ENCODE data around the gene DGKQ. TPM values are rescaled to one million over a fixed set of nuclear protein-coding genes. Genes with fewer than 3 reads are reported as not detected.

DGKQ gene
- total RNA-seq, 1 donor: 11.2 TPM

GRCh38 chr4:1009542-1010394 is 36.4 kb upstream of the DGKQ start:
- peak overlapping the region; percentile 71 for H3K4me3 ChIP-seq (ENCODE audit: low read depth, low read length)
- DNase-seq (ENCODE audit: low read depth): peak; percentile 53
- TF ChIP-seq CTCF (IDR thresholded peaks at IDR 0.05; ENCODE audit: insufficient read depth, low read depth, low read length): no peak

DNA sequence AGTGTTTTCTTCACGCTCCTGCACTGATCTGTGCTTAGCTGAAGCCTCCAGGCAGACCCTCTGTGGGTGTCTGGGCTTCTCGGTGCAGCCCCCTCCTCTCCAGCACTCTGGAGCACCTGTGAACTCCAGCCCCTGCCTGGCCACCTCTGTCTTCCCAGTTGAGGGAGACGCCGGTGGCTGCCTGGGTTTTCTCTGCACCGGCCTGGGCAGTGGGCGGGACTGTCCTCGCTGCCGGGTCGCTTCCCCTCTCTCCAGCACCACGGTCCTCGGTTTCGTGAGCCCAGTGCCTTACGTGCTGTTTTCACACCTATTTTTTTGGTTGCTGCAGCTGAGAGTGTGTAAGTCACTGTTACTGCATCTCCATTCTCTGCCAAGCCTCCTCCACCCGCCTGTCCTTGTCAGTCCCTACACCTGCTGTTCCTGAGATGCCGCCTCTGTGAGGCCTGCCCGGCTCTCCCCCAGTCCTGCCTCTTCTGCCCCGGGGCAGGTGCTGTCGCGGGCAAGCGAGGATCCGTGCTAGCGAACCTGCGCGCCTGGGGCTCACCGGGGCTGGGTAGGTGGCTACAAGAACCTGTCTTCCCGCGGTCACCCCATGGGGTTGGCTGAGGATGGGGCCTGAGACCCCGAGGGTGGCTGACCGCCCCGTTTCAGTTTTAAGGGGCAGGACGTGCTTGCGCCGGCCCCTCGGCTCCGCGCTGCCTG is 35.6 kb upstream of the DGKQ start:
- TF ChIP-seq CTCF (IDR thresholded peaks at IDR 0.05; ENCODE audit: insufficient read depth, low read depth, low read length): no peak
- no peak for DNase-seq (ENCODE audit: low read depth)
- peak overlapping the region; percentile 71 for H3K4me3 ChIP-seq (ENCODE audit: low read depth, low read length)

GRCh38 chr4:1006856-1007255 is 33.5 kb upstream of the DGKQ start:
- TF ChIP-seq CTCF (IDR thresholded peaks at IDR 0.05; ENCODE audit: insufficient read depth, low read depth, low read length): no peak
- H3K4me3 ChIP-seq (ENCODE audit: low read depth, low read length): no peak overlapping the region
- no peak for DNase-seq (ENCODE audit: low read depth)

- no peak overlapping the region for H3K4me3 ChIP-seq (ENCODE audit: low read depth, low read length)
- DNase-seq (ENCODE audit: low read depth): no peak
- no peak for TF ChIP-seq CTCF (IDR thresholded peaks at IDR 0.05; ENCODE audit: insufficient read depth, low read depth, low read length)
Observed at GRCh38 chr4:1004557-1005485, 31.5 kb upstream of the DGKQ start.

- H3K4me3 ChIP-seq (ENCODE audit: low read depth, low read length): no peak overlapping the region
- DNase-seq (ENCODE audit: low read depth): no peak
- no peak for TF ChIP-seq CTCF (IDR thresholded peaks at IDR 0.05; ENCODE audit: insufficient read depth, low read depth, low read length)
Observed at GRCh38 chr4:1004071-1004418, 30.7 kb upstream of the DGKQ start.

GRCh38 chr4:1003271-1004070 is 30.1 kb upstream of the DGKQ start:
- H3K4me3 ChIP-seq (ENCODE audit: low read depth, low read length): no peak overlapping the region
- DNase-seq (ENCODE audit: low read depth): no peak
- TF ChIP-seq CTCF (IDR thresholded peaks at IDR 0.05; ENCODE audit: insufficient read depth, low read depth, low read length): no peak

Data from fibroblast of villous mesenchyme (primary cell).